Activated CD8-positive, alpha-beta memory T cell treated with anti-CD3 and anti-CD28 coated beads, Interleukin-2, amount 50 U/mL, for 4 hours (primary cell): ENCODE data around the gene DTNBP1.
"Not testable (repeated sequence)": the region's sequence is repeated elsewhere in the genome, so short reads cannot be mapped to it uniquely, and the experiment has no call there.

Experiments
- DNase-seq: peaks from one replicate; pipeline ENCODE4 v3.0.0-alpha.2; 2020

DTNBP1 gene

DNA sequence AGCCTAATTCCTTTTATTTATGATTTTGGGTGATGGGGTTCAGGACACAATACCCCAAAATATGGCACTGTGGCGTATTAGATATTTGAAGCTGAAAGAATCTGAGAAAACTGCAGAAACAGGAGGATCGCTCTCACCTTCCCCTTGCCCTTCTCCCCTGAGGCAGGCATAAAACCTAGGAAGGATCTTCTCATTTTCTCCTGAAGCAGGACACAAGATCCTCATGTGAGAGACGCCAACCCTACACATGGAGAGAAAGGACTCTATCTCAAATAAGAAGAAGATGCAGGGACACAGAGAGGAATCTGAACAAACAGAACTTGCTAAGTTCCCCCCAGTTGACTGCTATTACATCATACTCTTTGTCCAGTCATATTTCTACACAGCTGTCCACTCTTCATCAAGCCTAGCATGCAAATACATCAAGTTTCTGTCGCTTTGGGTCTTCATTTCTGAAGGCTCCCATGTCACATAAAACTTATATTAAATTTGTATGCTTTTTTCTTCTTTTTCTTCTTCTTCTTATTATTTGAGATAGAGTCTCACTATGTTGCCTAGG lies 109.0 kb downstream of the DTNBP1 start:
- no peak for DNase-seq

- DNase-seq = no peak
Measured at GRCh38 chr6:15553031-15553430, 109.8 kb downstream of the DTNBP1 start.

DNA sequence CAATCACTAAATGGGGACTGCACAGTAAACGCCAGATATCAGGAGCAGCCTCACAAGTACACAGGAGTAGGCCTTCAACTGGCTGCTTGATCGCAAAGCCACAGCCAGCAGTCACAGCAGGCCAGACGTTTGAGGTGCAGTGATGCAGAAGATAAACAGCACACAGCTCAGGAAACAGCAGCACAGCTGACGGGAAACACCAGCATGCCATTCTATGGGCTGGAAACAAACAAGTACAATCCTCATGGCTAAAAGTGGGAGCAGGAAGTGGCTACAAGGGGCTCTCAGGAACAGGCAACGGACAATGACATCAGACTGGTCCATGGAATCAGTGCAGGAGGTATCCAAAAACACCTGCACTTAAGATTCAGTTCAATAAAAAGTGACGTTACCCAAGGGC lies 111.0 kb downstream of the DTNBP1 start:
- DNase-seq = no peak

DNA sequence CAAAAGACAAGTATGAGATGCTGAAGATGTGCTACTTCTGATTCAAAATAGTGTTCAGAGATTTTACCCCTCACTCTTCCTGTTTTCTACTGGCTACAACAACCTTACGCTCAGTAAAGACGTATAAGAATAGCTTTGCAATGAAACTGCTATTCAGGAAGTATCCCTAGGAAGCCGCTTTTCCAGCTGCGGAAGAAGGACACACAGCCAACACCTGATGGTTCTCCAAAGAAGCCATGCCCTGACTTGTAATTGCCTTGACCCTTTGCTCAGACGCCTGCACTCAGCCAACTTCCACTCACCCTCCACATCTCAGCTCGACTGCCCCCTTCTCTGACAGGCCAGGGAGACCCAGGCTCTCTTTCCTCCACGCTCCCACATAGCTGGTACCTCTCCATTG lies 111.6 kb downstream of the DTNBP1 start:
- no peak for DNase-seq

DNA sequence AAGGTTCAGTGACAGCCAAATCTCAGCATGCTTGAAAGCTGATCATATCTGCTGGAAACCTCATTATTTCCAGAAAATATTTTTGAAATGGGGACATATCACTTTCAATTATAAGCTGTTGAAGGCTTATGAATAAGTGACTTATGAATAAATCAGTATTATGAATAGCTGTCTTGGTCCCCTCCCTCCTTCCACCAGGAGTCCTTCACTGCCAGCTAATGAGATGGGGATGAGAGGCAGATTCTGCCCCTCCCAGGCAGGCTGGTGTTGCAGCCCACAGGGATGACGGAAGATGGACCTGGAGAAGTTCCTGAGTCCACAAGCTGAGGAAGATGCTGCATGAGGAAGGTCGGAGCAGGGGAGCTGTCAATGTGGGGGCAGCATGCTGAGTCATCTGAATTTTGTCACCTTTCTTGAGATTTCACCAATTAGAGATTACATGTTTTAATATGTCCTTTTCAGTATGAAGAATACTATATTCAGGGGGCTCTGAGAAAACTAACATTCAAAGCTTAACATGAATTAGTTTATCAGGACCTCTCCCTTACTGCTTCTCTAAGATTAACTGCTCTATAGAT lies 112.2 kb downstream of the DTNBP1 start:
- DNase-seq = no peak

- DNase-seq = no peak
Measured at GRCh38 chr6:15549371-15549770, 113.5 kb downstream of the DTNBP1 start.

GRCh38 chr6:15547400-15547799 lies 115.4 kb downstream of the DTNBP1 start:
- no peak for DNase-seq

- DNase-seq = no peak
Measured at GRCh38 chr6:15546591-15546990, 116.2 kb downstream of the DTNBP1 start.

GRCh38 chr6:15544321-15544900 lies 118.4 kb downstream of the DTNBP1 start:
- no peak for DNase-seq

DNA sequence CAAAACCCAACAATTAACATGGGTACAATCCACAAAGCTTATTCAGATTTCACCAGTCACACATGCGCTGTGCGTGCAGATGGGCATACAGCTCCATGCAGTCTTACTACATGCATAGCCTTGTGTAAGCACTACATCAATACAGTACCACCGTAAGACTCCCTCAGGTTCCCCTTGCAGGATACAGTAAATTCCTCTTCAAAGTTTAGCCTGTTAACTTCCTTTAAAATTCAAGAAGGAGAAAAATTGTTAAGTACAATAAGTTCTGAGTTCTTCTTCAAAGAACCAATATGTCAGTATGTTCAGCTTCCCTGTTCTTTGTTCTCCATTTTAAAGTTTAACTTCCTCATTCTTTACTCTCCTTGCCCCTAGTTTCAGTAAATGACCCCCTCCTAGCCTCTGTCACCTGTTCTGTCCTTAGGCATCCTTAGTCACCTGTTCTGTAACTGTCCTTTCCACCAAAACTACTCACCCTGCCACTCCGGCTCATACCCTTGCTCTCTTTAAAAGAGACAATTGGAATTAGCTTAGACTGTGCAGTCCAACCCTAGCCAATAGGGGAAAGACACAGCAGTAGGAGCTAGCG lies 119.4 kb downstream of the DTNBP1 start:
- not testable (repeated sequence) for DNase-seq

- no peak for DNase-seq
Measured at GRCh38 chr6:15539722-15540270, 123.0 kb downstream of the DTNBP1 start.

- no peak for DNase-seq
Measured at GRCh38 chr6:15538766-15539495, 123.9 kb downstream of the DTNBP1 start.

DNA sequence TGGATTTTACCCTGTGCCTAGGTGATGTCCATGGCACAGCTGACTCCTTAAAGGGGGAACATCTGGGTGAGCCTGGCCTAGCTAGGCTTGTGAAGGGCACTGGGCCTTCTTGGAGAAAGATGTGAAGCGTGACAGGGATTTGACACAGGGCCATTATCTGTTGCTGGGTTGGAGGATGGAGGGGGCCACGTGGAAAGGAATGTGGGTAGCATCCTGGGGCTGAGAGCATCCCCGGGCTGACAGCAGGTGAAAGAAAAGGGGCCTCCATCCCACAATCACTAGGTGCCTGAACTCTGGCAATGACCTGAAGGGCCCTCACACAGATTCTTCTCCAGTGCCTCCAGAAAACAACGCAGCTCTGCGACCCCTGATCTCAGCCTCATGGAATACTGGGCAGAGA lies 124.7 kb downstream of the DTNBP1 start:
- no peak for DNase-seq

- no peak for DNase-seq
Measured at GRCh38 chr6:15536198-15536955, 126.5 kb downstream of the DTNBP1 start.

DNA sequence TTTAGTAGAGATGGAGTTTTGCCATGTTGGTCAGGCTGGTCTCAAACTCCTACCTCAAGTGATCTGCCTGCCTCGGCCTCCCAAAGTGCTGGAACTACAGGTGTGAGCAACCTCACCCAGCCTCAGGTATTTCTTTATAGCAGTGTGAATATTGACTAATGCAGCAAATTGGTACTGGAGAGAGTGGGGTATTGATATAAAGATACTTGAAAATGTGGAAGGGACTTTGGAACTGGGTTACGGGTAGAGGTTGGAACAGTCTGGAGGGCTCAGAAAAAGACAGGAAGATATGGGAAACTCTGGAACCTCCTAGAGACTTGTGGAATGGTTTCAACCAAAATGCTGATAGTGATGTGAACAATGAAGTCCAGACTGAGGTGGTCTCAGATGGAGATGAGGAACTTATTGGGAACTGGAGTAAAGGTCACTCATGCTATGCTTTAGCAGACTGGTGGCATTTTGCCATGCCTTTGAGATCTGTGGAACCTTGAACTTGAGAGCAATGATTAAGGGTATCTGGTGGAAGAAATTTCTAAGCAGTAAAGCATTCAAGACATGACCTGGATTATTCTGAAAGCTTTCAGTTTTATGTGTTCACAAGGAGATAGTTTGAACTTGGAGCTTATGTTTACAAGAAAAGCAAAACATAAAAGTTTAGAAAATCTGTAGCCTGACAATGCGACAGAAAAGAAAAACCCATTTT lies 127.2 kb downstream of the DTNBP1 start:
- no peak for DNase-seq

GRCh38 chr6:15534974-15535373 lies 127.9 kb downstream of the DTNBP1 start:
- DNase-seq = no peak

DNA sequence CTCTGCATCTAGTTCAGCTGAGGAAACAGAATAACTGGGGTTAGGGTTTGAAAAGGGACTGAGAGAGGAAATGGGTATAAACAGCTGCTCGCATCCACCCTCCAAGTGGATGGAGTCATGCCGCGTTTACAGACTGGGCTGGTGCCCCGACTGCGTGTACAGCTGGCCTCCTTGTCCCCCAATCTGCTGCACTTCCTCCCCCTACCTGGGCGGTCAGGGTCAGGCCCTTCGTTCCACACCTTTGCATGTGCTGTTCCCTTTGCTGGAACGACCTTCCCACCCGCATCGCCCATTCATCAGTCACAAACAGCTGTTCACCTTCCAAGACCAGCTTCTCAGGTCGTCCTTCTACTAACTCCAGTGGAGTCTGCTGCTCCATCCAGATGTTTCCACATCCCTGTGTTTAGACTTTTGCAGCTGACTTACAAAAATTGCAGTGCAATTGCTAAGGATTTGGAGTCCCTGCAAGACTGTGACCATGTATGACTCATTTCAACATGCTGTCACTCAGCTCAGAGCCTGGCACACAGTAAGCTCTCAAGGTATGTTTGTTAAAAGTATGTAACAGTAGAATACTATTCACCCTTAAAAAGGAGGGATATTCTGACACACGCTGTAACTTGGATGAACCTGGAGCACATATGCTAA lies 129.3 kb downstream of the DTNBP1 start:
- no peak for DNase-seq

DNA sequence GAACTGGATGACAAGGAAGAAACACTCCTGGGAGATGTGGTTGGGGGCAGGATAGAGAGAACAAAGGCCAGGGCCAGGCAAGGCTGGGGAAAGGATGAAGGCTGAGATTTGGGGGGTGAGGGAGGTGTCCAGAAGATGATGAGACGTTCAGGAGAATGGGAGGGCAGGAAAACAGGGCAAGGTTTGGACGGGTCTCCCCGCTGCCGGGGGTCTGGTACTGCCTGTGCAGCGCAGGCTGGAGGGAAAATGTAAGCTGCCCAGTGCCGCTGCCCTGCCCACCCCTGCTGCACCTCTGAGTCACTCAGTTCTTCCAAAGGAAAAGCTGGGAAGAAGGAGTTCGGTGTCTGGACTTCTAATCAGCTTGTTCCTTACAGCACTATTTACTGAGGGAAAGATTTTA lies 130.9 kb downstream of the DTNBP1 start:
- DNase-seq = no peak

DNA sequence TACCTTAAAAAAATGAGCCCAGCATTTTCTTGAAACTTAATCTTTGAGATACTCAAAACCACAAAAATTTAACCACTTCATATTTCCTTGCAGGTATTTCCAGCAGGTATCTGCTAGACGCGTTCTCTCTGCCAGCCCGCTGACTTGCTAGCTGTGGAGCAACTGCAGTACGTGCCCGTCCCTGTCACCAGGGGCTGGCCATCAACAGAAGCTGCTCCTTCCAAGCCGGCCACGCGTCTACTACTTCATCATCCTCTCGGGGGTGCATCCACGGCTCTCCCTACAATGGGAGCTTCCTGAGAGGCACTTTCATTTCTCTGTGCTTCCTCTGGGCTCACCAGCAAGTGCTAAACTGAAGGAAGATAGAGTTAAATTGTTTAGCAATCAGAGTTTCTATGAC lies 132.4 kb downstream of the DTNBP1 start:
- DNase-seq = no peak

DNA sequence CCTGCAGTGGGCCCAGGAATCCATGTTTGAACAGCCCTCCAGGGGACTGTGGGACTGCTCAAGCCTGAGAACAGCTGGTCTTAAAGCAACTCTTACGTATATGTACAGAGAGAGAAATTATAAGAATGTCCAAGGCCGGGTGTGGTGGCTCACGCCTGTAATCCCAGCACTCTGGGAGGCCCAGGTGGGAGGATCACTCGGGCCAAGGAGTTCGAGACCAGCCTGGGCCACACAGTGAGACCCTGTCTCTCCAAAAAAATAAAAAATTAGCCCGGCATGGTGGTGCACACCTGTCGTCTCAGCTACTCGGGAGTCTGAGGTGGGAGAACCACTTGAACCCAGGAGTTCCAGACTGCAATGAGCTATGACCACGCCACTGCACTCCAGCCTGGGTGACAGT lies 134.0 kb downstream of the DTNBP1 start:
- DNase-seq = no peak

GRCh38 chr6:15527838-15528617 lies 134.8 kb downstream of the DTNBP1 start:
- no peak for DNase-seq
